Measurements from ENCODE around the gene GATAD2A. TPM values are rescaled to one million over a fixed set of nuclear protein-coding genes. Genes with fewer than 3 reads are reported as not detected.
A peak's percentile ranks its signal among the peaks of the same experiment; 100 is the strongest.
"Not testable (repeated sequence)": the region's sequence is repeated elsewhere in the genome, so short reads cannot be mapped to it uniquely, and the experiment has no call there.

Gene GATAD2A
- total and polyA plus RNA-seq, 10 of the 15 experiments (the other 5 are each of a cell fraction or from before 2014, with no cell fraction given) = 2.6 to 173 (median 32.0) TPM

- TF ChIP-seq ZBTB40 (IDR thresholded peaks at IDR 0.05; ENCODE audit: borderline replicate concordance) (peak; percentile 58; the same call in 1 of the 2 replicates), IKZF1 (conservative IDR thresholded peaks at IDR 0.05) (peak; percentile 22; the same call in 1 of the 2 replicates)
Measured at GRCh38 chr19:19388568-19389555, 16.6 kb upstream of the GATAD2A start (continued).

GRCh38 chr19:19389683-19390082, 15.8 kb upstream of the GATAD2A start:
- in situ Hi-C loops (cut with MboI); H3K27me3 ChIP-seq (replicated peaks in 1 of 2; ENCODE audit: control insufficient read depth in 2 of 2, insufficient read depth in 2 of 2, low read length in 1 of 2): not testable (repeated sequence)

GRCh38 chr19:19394333-19394732, 11.1 kb upstream of the GATAD2A start:
- peaks cover 30% of the 10 kb centered on the region for H3K79me2 ChIP-seq (ENCODE audit: control insufficient read depth, insufficient read depth, low read length)
- H3K4me1 ChIP-seq (ENCODE audit: control insufficient read depth, insufficient read depth, low read length); POLR2A ChIA-PET; RAD21 ChIA-PET (ENCODE audit: unreplicated experiment); H3K27ac ChIP-seq (ENCODE audit: control insufficient read depth, insufficient read depth); FAIRE-seq; in situ Hi-C loops (cut with MboI); H3K36me3 ChIP-seq (ENCODE audit: control insufficient read depth in 2 of 2, insufficient read depth in 2 of 2, low read length in 1 of 2); H3K9me3 ChIP-seq (replicated peaks; ENCODE audit: control insufficient read depth, insufficient read depth, low read length); SMC1A ChIA-PET (ENCODE audit: uncharacterized antibody, unreplicated experiment); DNase-seq (ENCODE audit: low read depth, low spot score); H2AFZ ChIP-seq (ENCODE audit: control insufficient read depth, low read depth, low read length); ATAC-seq; H3K4me3 ChIP-seq; intact Hi-C loops (cut with micrococcal nuclease; ENCODE audit: unreplicated experiment); H3K27me3 ChIP-seq (replicated peaks in 1 of 2; ENCODE audit: control insufficient read depth in 2 of 2, insufficient read depth in 2 of 2, low read length in 1 of 2); BruUV-seq (replicated peaks); H4K20me1 ChIP-seq (ENCODE audit: control insufficient read depth, insufficient read depth); H3K4me2 ChIP-seq (ENCODE audit: control insufficient read depth, insufficient read depth); H3K9ac ChIP-seq (ENCODE audit: control insufficient read depth, insufficient read depth, low read length): not testable (repeated sequence)
- 83% methylated on average over 6 of the region's 7 CpGs for WGBS (ENCODE audit: insufficient coverage, insufficient replicate concordance, low lambda C conversion rate, missing lambda C conversion rate)
- CTCF ChIA-PET = interaction anchor here (1.1 to 2.0 kb wide), 3 partner anchors 11 to 96 kb away, joined by 3 to 9 read pairs (median 3); partner anchors contain the start of gene GATAD2A

More at GRCh38 chr19:19389683-19390082, 15.8 kb upstream of the GATAD2A start:
- 97% methylated on average over 12 of the region's 12 CpGs for WGBS (ENCODE audit: insufficient coverage, insufficient replicate concordance, low lambda C conversion rate, missing lambda C conversion rate)
- H2AFZ ChIP-seq (ENCODE audit: control insufficient read depth, low read depth, low read length); H3K4me3 ChIP-seq; H3K36me3 ChIP-seq (ENCODE audit: control insufficient read depth in 2 of 2, insufficient read depth in 2 of 2, low read length in 1 of 2); ATAC-seq; H3K9ac ChIP-seq (ENCODE audit: control insufficient read depth, insufficient read depth, low read length); H4K20me1 ChIP-seq (ENCODE audit: control insufficient read depth, insufficient read depth); H3K27ac ChIP-seq (ENCODE audit: control insufficient read depth, insufficient read depth); DNase-seq (ENCODE audit: low read depth, low spot score); H3K9me3 ChIP-seq (replicated peaks; ENCODE audit: control insufficient read depth, insufficient read depth, low read length); BruUV-seq (replicated peaks); FAIRE-seq: not testable (repeated sequence)
- Histone ChIP-seq H3K4me1 (ENCODE audit: control insufficient read depth, insufficient read depth, low read length) (peaks cover 12% of the 10 kb centered on the region), H3K79me2 (ENCODE audit: control insufficient read depth, insufficient read depth, low read length) (peaks cover 54% of the 10 kb centered on the region), H3K4me2 (ENCODE audit: control insufficient read depth, insufficient read depth) (peak overlapping the region; percentile 61; the same call in 1 of the 2 replicates)
- SMC1A ChIA-PET (ENCODE audit: uncharacterized antibody, unreplicated experiment) = interaction anchor here (1.3 to 2.1 kb wide), 2 partner anchors 17 to 27 kb away, joined by 3 to 12 read pairs; partner anchors contain the start of gene GATAD2A
- 0 out of 2 replicates have a peak, but pooled peaks have one; percentile 24 for TF ChIP-seq MLLT1 (IDR thresholded peaks at IDR 0.05)
- POLR2A ChIA-PET = interaction anchor here (1.9 kb wide), 1 partner anchor 16 kb away, joined by 7 read pairs; the partner anchor contains the start of gene GATAD2A
- CTCF ChIA-PET = interaction anchor here (1.2 to 3.3 kb wide), 4 partner anchors 14 to 100 kb away, joined by 3 to 24 read pairs (median 6); partner anchors contain the start of gene GATAD2A
- RAD21 ChIA-PET (ENCODE audit: unreplicated experiment) = interaction anchor here (0.7 to 2.3 kb wide), 5 partner anchors 13 to 101 kb away, joined by 3 to 10 read pairs (median 5); partner anchors contain the start of gene GATAD2A
- intact Hi-C loops (cut with micrococcal nuclease; ENCODE audit: unreplicated experiment) = loop anchor here (5.0 kb wide), 1 partner anchor 83 kb away; no protein-coding TSS in a partner anchor

Measured in GM12878 (cell line).